Duodenal mucosa (tissue), 2 donors: ENCODE results near the gene CA9.
A peak's percentile ranks its signal among the peaks of the same experiment; 100 is the strongest.
"Not testable (repeated sequence)": the region's sequence is repeated elsewhere in the genome, so short reads cannot be mapped to it uniquely, and the experiment has no call there.

Source experiments
- H3K27ac ChIP-seq: one replicate; pipeline ENCODE4 v1.7.0; 2013; ENCODE audit warnings: low read depth, low read length
- H3K27me3 ChIP-seq, 2 donors: one replicate each; pipeline ENCODE4 v1.7.0; 2013; ENCODE audit warnings: low read length in 2 of 2, control low read depth in 1 of 2; ENCODE audit not compliant: insufficient read depth in 2 of 2, control insufficient read depth in 1 of 2
- H3K36me3 ChIP-seq, 2 donors: one replicate each; pipeline ENCODE4 v1.7.0; 2013; ENCODE audit warnings: low read length in 2 of 2, control low read depth in 1 of 2; ENCODE audit not compliant: insufficient read depth in 2 of 2, control insufficient read depth in 1 of 2
- H3K4me1 ChIP-seq, 2 donors: one replicate each; pipeline ENCODE4 v1.7.0; 2013; ENCODE audit warnings: low read length in 2 of 2, control low read depth in 1 of 2; ENCODE audit not compliant: insufficient read depth in 2 of 2, control insufficient read depth in 1 of 2
- H3K4me3 ChIP-seq, 2 donors: one replicate each; pipeline ENCODE4 v1.7.0; 2013; ENCODE audit warnings: low read length in 2 of 2, low read depth in 1 of 2
- H3K9ac ChIP-seq, 2 donors: one replicate each; pipeline ENCODE4 v1.7.0; 2013; ENCODE audit warnings: low read length in 2 of 2, low read depth in 1 of 2
- H3K9me3 ChIP-seq, 2 donors: one replicate each; pipeline ENCODE4 v1.7.0; 2013; ENCODE audit warnings: low read length in 2 of 2, control low read depth in 1 of 2; ENCODE audit not compliant: control insufficient read depth in 1 of 2

CA9 gene

DNA sequence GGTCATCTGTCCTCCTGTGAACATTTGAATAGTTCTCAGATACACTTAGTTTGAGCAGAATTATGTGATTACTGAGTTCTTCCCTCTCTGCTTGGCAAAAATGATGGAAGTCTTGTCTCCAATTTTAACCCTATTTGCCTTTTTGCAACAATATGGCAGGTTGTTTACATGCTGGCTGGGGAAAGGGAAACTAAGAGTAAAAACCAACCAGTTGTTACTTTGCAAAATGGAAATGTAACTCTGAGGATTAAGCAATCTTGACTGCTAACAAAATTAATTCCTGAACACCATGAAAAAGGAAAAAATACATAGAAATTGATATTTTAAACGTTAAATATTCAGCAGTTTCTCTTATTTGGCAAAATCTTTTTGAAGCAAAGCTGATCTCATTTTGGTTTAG, 34.1 kb upstream of the CA9 start:
- Histone ChIP-seq H3K27ac (peak overlapping the region; percentile 20), H3K9ac (no peak overlapping the region), H3K36me3 (no peaks in the 10 kb centered on the region), H3K27me3 (no peaks in the 10 kb centered on the region), H3K4me3 (no peak overlapping the region), H3K4me1 (no peaks in the 10 kb centered on the region), H3K9me3 (no peaks in the 10 kb centered on the region)

DNA sequence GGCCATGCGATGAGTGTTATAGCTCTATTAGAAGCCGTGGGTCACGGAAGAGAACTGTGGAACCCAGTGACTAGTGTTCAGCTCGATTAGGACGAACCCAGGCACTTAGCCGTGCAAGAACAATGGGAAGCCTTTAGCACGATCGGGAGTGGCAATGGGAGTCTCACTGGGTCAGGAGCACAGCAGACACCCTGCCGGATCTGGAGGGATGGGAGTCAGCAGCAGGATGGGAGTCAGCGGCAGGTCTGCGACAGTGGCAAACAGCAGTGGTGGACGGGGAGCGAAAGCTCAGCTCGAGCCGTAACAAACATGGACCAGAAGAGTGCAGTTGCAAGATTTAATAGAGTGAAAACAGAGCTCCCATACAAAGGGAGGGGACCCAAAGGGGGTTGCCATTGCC, 33.3 kb upstream of the CA9 start:
- H3K9me3 ChIP-seq, H3K4me3 ChIP-seq, H3K9ac ChIP-seq, H3K27ac ChIP-seq, H3K4me1 ChIP-seq, H3K36me3 ChIP-seq, H3K27me3 ChIP-seq: not testable (repeated sequence)

GRCh38 chr9:35641478-35641877, 32.2 kb upstream of the CA9 start:
- not testable (repeated sequence) for H3K27me3 ChIP-seq, H3K9me3 ChIP-seq, H3K9ac ChIP-seq, H3K36me3 ChIP-seq, H3K4me1 ChIP-seq, H3K27ac ChIP-seq, H3K4me3 ChIP-seq

DNA sequence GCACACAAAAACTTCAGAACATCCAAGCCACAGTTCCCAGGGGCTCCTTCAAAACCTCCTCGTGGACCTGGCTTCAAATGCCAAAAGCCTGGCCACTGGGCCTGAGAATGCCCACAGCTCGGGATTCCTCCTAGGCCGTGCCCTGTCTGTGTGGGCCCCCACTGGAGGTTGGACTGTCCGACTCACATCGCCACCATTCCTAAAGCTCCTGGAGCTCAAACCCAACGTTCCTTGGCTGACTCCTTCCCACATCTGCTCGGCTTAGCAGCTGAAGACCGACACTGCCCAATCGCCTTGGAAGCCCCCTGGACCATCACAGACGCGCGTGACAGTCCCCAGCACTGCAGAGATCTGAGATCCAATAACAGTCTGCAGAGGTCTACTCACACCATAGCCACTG, 30.7 kb upstream of the CA9 start:
- Histone ChIP-seq H3K9ac (no peak overlapping the region), H3K4me3 (no peak overlapping the region), H3K9me3 (no peaks in the 10 kb centered on the region), H3K36me3 (no peaks in the 10 kb centered on the region), H3K27ac (no peak overlapping the region), H3K4me1 (peaks cover 4 to 10% of the 10 kb centered on the region in 2 donors), H3K27me3 (no peaks in the 10 kb centered on the region)

DNA sequence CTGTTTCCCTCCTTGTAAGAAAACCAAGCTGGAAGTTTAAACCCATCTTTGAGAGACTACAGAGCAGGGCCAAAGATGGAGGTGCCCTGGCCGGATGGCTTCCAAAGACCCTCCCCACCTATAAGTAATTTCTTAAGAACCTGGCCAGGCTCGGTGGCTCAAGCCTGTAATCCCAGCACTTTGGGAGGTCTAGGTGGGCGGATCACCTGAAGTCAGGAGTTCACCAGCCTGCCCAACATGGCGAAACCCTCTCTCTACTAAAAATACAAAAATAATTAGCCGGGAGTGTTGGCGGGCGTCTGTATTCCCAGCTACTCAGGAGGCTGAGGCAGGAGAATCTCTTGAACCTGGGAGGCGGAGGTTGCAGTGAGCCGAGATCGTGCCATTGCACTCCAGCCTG, 28.0 kb upstream of the CA9 start:
- not testable (repeated sequence) for H3K4me1 ChIP-seq

DNA sequence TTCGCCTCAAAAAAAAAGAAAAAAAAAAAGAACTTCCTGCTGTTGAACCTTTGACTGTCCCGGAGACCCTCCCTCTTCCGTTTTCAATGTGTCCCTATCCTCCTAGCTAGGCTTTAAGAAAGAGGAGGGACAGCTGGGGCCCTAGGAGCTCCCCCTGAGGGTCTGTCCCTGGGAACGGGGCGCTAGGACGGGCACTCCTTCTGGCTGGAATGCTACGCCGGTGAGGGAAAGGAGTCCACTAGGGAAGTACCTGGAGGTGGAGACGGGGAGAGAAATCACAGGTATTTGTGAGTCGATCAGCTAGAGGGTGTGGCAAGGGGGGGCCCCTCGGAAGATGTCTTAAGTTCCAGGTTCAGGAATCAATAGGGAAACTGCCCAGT, 27.6 kb upstream of the CA9 start:
- Histone ChIP-seq H3K27me3 (no peaks in the 10 kb centered on the region), H3K4me1 (peaks cover 7 to 10% of the 10 kb centered on the region in 2 donors), H3K9ac (peak overlapping the region; percentile 94 to 96), H3K9me3 (no peaks in the 10 kb centered on the region), H3K36me3 (no peaks in the 10 kb centered on the region), H3K27ac (peak overlapping the region; percentile 84), H3K4me3 (peak overlapping the region; percentile 89 to 91)

More for the DNA sequence above, 28.0 kb upstream of the CA9 start:
- not testable (repeated sequence) for H3K27ac ChIP-seq, H3K27me3 ChIP-seq, H3K36me3 ChIP-seq, H3K9me3 ChIP-seq
- peak overlapping the region; percentile 94 to 96 for H3K9ac ChIP-seq
- peak overlapping the region; percentile 89 to 91 for H3K4me3 ChIP-seq

- peak overlapping the region; percentile 89 to 91 for H3K4me3 ChIP-seq
- H3K9me3 ChIP-seq: no peaks in the 10 kb centered on the region
- no peaks in the 10 kb centered on the region for H3K36me3 ChIP-seq
- no peaks in the 10 kb centered on the region for H3K27me3 ChIP-seq
- peaks cover 7 to 10% of the 10 kb centered on the region in 2 donors for H3K4me1 ChIP-seq
- peak overlapping the region; percentile 94 to 96 for H3K9ac ChIP-seq
- peak overlapping the region; percentile 84 for H3K27ac ChIP-seq
Measured at GRCh38 chr9:35646533-35647265, 27.0 kb upstream of the CA9 start.

GRCh38 chr9:35649431-35650340, 24.0 kb upstream of the CA9 start:
- H3K27ac ChIP-seq: no peak overlapping the region
- H3K36me3 ChIP-seq: no peaks in the 10 kb centered on the region
- no peaks in the 10 kb centered on the region for H3K9me3 ChIP-seq
- H3K9ac ChIP-seq: peak overlapping the region in 1 of 2 donors; percentile 52
- H3K4me3 ChIP-seq: peak overlapping the region; percentile 50 to 55
- no peaks in the 10 kb centered on the region for H3K27me3 ChIP-seq
- H3K4me1 ChIP-seq: peaks cover 7 to 13% of the 10 kb centered on the region in 2 donors

- Histone ChIP-seq H3K9me3 (no peaks in the 10 kb centered on the region), H3K4me1 (peaks cover 7 to 13% of the 10 kb centered on the region in 2 donors), H3K27ac (no peak within 1 kb of the TSS), H3K36me3 (no peaks in the 10 kb centered on the region), H3K9ac (peak within 1 kb of the TSS in 1 of 2 donors; percentile 52), H3K4me3 (peak within 1 kb of the TSS; percentile 50 to 55), H3K27me3 (no peaks in the 10 kb centered on the region)
Measured at GRCh38 chr9:35650341-35651158, 23.2 kb upstream of the CA9 start, which contains the start of gene SIT1. Gene SIT1 (minus strand): TSS chr9:35650931. CDS start chr9:35650853, 78 bp downstream.
